ENCODE measurements around the gene NOS1.

Gene NOS1

DNA sequence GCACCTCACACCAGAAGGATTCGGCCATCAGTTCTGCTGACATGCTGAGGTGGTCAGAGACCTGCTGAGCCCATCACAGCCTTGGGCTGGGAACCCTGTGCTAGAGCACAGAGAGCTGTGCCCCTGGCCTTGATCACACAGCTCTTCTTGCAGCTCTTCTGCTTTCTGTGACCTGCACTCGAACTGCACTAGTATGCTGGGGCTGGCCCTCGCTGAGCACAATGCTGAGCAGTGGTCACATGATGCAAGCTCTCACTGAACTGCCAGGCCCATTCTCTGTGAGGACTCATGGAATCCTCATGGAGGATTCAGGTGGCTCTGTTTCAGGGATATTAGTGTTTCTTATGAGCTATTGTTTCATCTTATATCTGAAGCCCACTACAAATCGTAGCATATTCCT is 193.7 kb downstream of the NOS1 start:
- no peak for DNase-seq

DNA sequence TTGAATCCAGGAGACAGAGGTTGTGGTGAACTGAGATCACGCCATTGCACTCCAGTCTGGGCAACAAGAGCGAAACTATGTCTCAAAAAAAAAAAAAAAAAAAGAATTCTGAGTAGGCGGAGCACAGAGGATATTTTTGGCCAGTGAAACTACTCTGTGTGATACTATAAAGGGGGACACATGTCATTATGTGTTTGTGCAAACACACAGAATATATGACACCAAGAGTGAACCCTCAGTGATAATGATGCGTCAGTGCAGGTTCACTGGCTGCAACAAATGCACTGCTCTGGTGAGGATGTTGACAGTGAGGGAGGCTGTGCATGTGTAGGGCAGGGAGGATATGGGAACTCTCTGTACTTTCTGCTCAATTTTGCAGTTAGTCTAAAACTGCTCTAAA is 195.3 kb downstream of the NOS1 start:
- no peak for DNase-seq

DNA sequence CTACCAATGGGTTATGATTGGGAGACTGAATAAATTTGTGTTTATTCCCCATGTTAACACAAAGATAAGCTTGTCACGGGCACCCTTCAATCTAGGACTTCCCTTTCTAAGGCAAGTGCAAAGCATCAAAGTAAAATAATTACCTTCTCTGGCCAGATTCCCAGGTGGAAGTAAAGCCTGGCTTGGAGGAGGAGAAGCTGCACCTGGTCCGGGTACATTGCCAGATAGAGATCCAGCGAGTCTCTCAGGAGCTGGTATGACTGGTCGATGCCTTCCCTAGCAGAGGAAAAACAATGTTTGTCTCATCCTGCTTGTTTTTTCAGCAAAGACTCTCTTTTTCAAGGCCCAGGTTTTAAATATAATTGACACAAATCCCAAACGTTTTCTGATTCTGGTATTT is 196.1 kb downstream of the NOS1 start:
- no peak for DNase-seq

DNA sequence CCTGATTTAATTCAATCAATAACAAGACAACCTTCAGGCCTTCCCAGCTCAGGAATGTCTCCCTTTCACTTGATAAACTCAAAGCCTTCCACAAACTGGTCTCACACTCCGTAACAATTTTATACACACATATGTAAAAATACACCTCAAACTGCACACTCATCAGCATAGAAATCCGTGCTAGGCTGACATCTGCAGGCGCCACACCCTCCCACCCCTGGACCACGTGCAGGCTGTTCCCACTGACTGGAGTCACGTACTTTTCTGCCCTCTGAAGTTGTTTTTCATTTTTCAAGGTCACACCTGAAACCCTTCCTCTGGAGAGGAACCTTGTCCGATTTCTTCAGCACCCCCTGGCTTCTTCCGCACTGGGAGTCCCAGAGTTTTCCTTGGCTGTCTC is 198.8 kb downstream of the NOS1 start:
- no peak for DNase-seq

DNA sequence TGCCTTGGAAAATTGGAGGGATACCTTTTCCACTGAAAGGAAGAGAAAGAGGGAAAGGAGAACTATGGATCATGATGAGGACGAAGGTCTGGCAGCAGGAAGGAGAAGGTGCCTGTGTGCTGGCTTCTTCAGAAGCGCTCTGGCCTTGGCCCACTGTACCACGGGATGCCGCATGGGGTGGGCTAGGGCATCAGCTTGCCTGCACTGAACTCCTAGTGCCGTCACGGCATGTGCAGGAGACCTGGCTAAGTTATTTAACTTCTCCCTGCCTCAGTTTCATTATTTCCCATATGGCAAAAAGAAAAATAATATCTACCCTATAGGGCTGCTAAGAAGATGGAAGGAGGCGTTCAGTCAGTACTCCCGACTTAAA is 199.3 kb downstream of the NOS1 start:
- no peak for DNase-seq

DNA sequence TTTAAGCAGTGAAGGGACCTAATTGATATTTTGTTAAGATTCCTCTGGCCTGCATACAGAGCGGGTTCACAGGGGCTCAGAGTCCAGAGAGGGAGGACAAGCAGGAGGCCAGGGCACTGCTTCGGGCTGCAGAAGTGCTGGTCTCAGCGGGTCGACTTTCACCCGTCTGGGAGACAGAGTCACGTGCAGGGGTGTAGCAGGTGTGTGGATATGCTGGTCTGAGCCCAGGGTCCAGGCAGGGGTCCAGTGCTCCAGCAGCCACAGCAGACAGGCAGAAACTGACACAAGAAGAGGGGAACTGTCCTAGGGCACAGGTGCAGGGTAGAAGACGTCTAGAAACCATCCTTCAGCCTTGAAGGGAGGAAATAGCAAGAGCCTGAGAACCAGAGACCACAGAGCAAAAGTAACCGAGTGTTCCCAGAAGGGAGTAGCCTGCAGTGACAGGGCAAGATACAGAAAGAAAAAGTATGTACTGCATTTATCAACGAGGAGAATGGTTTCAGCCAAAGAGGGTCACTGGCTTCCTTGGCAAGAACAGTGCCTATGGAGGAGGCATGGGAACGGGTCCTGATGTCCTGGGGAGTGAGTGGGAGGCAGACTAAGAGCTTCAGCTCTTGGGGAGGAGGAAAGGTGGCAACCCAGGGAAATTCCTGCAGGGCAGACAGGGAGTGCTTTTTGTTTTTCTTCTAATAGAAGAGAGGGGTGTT is 199.8 kb downstream of the NOS1 start:
- no peak for DNase-seq

DNA sequence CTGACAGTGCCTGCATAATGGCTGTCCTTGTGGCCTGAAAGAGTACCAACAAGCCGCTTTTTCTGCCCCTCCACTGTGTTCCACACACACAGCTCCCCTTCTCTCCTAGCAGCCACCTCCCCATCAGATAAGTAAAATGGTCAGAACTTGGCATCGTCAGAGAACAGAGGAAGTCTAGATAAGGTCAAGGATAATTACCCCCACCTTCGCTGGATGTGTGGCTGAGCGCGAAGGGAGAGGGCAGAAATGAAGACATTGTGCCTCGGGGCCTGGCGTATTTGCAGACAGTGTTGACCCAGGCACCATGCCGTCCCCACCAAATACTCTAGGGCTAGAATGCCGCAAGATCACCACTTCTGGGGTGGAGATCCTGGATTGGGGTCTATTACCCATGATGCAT is 201.8 kb downstream of the NOS1 start:
- DNase-seq, result no peak

DNA sequence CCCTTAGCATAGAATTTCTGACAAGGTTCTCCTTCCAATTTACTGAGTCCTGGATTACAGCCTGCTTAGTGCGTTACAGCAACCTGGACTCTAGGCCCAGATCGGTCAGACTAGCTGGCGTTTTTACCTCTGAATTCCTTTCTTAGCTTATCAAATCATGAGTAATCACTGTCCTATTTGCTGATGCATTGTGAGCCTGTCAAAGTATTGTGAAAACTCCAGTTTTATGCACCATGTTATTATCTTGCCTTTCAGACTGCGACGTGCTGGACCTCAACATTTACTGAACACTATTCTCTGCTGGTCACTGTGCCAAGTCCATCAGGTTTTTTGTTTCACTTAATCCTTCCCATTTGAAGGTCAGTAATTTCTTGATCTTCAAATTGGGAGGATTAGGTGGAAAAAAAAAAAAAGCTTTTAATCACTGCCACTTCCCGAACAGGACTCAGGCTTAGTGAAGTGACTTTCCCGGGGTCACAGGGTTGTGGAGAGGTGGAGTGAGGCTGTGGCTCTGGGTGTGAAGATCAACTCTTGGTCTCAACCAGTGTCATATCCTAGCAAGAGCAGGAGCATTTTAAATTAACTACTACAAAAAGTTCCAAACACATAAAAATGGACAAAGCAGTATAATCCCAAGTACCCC is 202.4 kb downstream of the NOS1 start:
- no peak for DNase-seq
